Measurements from ENCODE around the gene MAN1A1.

DNA sequence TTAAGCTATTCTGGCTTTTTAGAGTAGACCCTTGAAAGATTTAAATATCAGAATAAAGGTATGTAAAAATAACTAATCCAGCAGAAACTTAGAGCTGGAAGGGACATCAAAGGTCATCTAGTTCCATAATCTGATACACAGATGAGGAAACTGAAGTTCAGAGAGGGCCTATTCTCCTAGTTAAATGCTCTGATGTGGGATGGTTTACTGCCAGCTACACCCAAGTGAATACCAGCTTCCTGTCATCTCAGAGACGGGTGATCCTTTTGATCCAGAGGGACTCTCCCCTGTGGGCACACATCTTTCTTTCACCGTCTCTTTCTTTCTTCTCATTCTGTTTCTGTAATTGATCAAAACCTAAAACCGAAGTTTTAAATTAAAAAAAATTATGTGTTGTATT, 94.1 kb downstream of the MAN1A1 start:
- TF ChIP-seq SIN3A (IDR thresholded peaks at IDR 0.05; ENCODE audit: borderline replicate concordance, insufficient read depth, low read length) (no peak), POLR2AphosphoS5 (IDR thresholded peaks at IDR 0.05; ENCODE audit: low read depth, low read length) (no peak), TAF1 (IDR thresholded peaks at IDR 0.05; ENCODE audit: borderline replicate concordance, insufficient read depth, low read length) (no peak), FOXP2 (optimal IDR thresholded peaks at IDR 0.05; ENCODE audit: borderline replicate concordance, extremely low read depth, extremely low read length, insufficient read depth) (no peak)
- TF ChIP-seq, protein P1, sequence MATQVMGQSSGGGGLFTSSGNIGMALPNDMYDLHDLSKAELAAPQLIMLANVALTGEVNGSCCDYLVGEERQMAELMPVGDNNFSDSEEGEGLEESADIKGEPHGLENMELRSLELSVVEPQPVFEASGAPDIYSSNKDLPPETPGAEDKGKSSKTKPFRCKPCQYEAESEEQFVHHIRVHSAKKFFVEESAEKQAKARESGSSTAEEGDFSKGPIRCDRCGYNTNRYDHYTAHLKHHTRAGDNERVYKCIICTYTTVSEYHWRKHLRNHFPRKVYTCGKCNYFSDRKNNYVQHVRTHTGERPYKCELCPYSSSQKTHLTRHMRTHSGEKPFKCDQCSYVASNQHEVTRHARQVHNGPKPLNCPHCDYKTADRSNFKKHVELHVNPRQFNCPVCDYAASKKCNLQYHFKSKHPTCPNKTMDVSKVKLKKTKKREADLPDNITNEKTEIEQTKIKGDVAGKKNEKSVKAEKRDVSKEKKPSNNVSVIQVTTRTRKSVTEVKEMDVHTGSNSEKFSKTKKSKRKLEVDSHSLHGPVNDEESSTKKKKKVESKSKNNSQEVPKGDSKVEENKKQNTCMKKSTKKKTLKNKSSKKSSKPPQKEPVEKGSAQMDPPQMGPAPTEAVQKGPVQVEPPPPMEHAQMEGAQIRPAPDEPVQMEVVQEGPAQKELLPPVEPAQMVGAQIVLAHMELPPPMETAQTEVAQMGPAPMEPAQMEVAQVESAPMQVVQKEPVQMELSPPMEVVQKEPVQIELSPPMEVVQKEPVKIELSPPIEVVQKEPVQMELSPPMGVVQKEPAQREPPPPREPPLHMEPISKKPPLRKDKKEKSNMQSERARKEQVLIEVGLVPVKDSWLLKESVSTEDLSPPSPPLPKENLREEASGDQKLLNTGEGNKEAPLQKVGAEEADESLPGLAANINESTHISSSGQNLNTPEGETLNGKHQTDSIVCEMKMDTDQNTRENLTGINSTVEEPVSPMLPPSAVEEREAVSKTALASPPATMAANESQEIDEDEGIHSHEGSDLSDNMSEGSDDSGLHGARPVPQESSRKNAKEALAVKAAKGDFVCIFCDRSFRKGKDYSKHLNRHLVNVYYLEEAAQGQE (IDR thresholded peaks at IDR 0.05; ENCODE audit: insufficient read depth in 1 of 2, low read depth in 2 of 2, low read length in 2 of 2): no peak
